Uterus (tissue), 4 donors: ENCODE results near the gene TM2D1. TPM values are rescaled to one million over a fixed set of nuclear protein-coding genes. Genes with fewer than 3 reads are reported as not detected.
"Not testable (repeated sequence)": the region's sequence is repeated elsewhere in the genome, so short reads cannot be mapped to it uniquely, and the experiment has no call there.

Experiments
- DNase-seq, 2 donors: peaks; one replicate each; pipeline ENCODE4 v3.0.0-alpha.2; 2019 to 2020
- H3K27ac ChIP-seq, 2 donors: fragments of 200-600 bp; sonication (generic); 1 replicate in 1 of 2; 2 replicates in 1 of 2; pipeline ENCODE4 v1.5.1; 2016 to 2018
- H3K27me3 ChIP-seq, 2 donors: fragments of 200-600 bp; sonication (generic); one replicate each; pipeline ENCODE4 v1.5.1; 2018 to 2019; ENCODE audit warnings: control low read depth in 1 of 2
- H3K36me3 ChIP-seq, 2 donors: fragments of 200-600 bp; sonication (generic); one replicate each; pipeline ENCODE4 v1.5.1; 2019; ENCODE audit warnings: control low read depth in 1 of 2
- H3K4me1 ChIP-seq, 2 donors: fragments of 200-600 bp; sonication (generic); one replicate each; pipeline ENCODE4 v1.5.1; 2018 to 2019; ENCODE audit warnings: control low read depth in 1 of 2
- H3K4me3 ChIP-seq, 2 donors: fragments of 200-600 bp; sonication (generic); 1 replicate in 1 of 2; 2 replicates in 1 of 2; pipeline ENCODE4 v1.5.1; 2018 to 2019; ENCODE audit warnings: mild to moderate bottlenecking in 1 of 2
- H3K9me3 ChIP-seq, 2 donors: fragments of 200-600 bp; sonication (generic); one replicate each; pipeline ENCODE4 v1.5.1; 2019; ENCODE audit warnings: control low read depth in 1 of 2
- CTCF ChIP-seq, 4 experiments: fragments of 200-600 bp in 2 of 4; fragments of 450-650 bp in 2 of 4; sonication (generic) in 2 of 4; IDR thresholded peaks; one replicate each; pipeline ENCODE4 v1.5.1; 2016 to 2019; ENCODE audit warnings: antibody characterized with exemption in 4 of 4, mild to moderate bottlenecking in 2 of 4, moderate library complexity in 1 of 4
- POLR2A ChIP-seq, 2 donors: fragments of 450-650 bp; IDR thresholded peaks; one replicate each; pipeline ENCODE4 v1.6.1; 2016; ENCODE audit warnings: antibody characterized with exemption in 2 of 2, mild to moderate bottlenecking in 1 of 2, moderate library complexity in 1 of 2
- intact Hi-C: fragments of 100-400 bp; cut with DNase I; formaldehyde crosslinking; loops from one replicate; pipeline ENCODE4 v1.15.1; 2023; ENCODE audit warnings: low total_unique reads
- total RNA-seq, 4 donors: library from RNA; depleted of rRNA in 3 of 4; stranded (reverse); fragments of >200 nt in 3 of 4; gene quantifications; one replicate each; pipeline versions ENCODE4 v1.1.0 to v1.2.4, GENCODE V29; 2014 to 2023
- donor health status: DM: yes; HTN: yes; CAD: no.

Gene TM2D1
- total RNA-seq, 4 donors from 2014 or later = 62.2 to 109 (median 87.8) TPM

GRCh38 chr1:61711969-61712368 lies 13.0 kb downstream of the TM2D1 start:
- H3K27ac ChIP-seq = no peak overlapping the region
- H3K4me1 ChIP-seq = no peaks in the 10 kb centered on the region
- no peak for DNase-seq
- no peaks in the 10 kb centered on the region for H3K36me3 ChIP-seq
- intact Hi-C loops = no loop called here
- no peaks in the 10 kb centered on the region for H3K9me3 ChIP-seq
- H3K4me3 ChIP-seq = no peak overlapping the region
- H3K27me3 ChIP-seq = no peaks in the 10 kb centered on the region
- TF ChIP-seq POLR2A (IDR thresholded peaks at IDR 0.05) (no peak), CTCF (IDR thresholded peaks at IDR 0.05) (no peak)

GRCh38 chr1:61711257-61711656 lies 13.7 kb downstream of the TM2D1 start:
- H3K27me3 ChIP-seq, DNase-seq, H3K27ac ChIP-seq, H3K4me1 ChIP-seq, H3K9me3 ChIP-seq, intact Hi-C loops, H3K36me3 ChIP-seq, H3K4me3 ChIP-seq: not testable (repeated sequence)

GRCh38 chr1:61709908-61710289 lies 15.0 kb downstream of the TM2D1 start:
- intact Hi-C loops = no loop called here
- Histone ChIP-seq H3K4me1 (no peaks in the 10 kb centered on the region), H3K27ac (no peak overlapping the region), H3K9me3 (no peaks in the 10 kb centered on the region), H3K27me3 (no peaks in the 10 kb centered on the region), H3K4me3 (no peak overlapping the region), H3K36me3 (no peaks in the 10 kb centered on the region)
- no peak for DNase-seq
- TF ChIP-seq CTCF (IDR thresholded peaks at IDR 0.05) (no peak), POLR2A (IDR thresholded peaks at IDR 0.05) (no peak)

- Histone ChIP-seq H3K27me3 (no peaks in the 10 kb centered on the region), H3K27ac (no peak overlapping the region), H3K4me3 (no peak overlapping the region), H3K4me1 (no peaks in the 10 kb centered on the region), H3K9me3 (no peaks in the 10 kb centered on the region), H3K36me3 (no peaks in the 10 kb centered on the region)
- intact Hi-C loops = no loop called here
- TF ChIP-seq CTCF (IDR thresholded peaks at IDR 0.05) = no peak
- TF ChIP-seq POLR2A (IDR thresholded peaks at IDR 0.05) = no peak
- no peak for DNase-seq
Observed at GRCh38 chr1:61708953-61709907, 15.7 kb downstream of the TM2D1 start.

- DNase-seq = no peak
- H3K27me3 ChIP-seq = no peaks in the 10 kb centered on the region
- intact Hi-C loops = no loop called here
- no peak overlapping the region for H3K4me3 ChIP-seq
- no peak overlapping the region for H3K27ac ChIP-seq
- no peaks in the 10 kb centered on the region for H3K4me1 ChIP-seq
- H3K36me3 ChIP-seq = no peaks in the 10 kb centered on the region
- TF ChIP-seq CTCF (IDR thresholded peaks at IDR 0.05) (no peak), POLR2A (IDR thresholded peaks at IDR 0.05) (no peak)
- no peaks in the 10 kb centered on the region for H3K9me3 ChIP-seq
Observed at GRCh38 chr1:61699911-61700851, 24.8 kb downstream of the TM2D1 start.
